Ammon's horn (tissue), 1 donor: ENCODE measurements around the gene TNFSF12.

Experiments used
- DNase-seq: peaks from one replicate; pipeline ENCODE4 v3.0.0-alpha.2; 2016; ENCODE audit warnings: low spot score

Gene TNFSF12

GRCh38 chr17:7544911-7545310 is 3.9 kb upstream of the TNFSF12 start:
- no peak for DNase-seq

- no peak for DNase-seq
These were observed 670 bp downstream of the TNFSF12 start for GRCh38 chr17:7549401-7550055.

- no peak for DNase-seq
These were observed 1.5 kb downstream of the TNFSF12 start for GRCh38 chr17:7550344-7550743.

- no peak for DNase-seq
These were observed 2.5 kb downstream of the TNFSF12 start for GRCh38 chr17:7551396-7551795.

DNA sequence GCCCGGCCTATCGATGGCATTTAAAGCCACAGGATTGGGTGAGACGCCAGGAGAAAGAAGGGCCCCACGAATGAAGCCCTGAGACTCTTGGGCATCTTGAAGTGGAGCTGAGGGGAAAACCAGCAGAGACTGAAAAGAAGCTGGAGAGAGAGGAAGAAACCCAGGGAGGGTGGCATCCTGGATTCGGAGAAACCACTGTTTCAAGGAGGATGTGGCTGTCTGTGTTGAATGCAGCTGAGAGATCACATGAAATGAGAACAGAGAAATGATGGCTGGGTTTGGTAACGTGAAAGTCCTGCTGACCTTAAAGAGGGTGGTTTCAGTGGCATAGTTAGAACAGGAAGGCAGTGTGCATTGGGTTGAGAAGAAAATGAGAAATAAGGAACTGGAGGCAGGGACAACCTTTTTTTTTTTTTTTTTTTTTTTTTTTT is 3.8 kb downstream of the TNFSF12 start:
- DNase-seq = peak; percentile 62

GRCh38 chr17:7553356-7553755 is 4.5 kb downstream of the TNFSF12 start:
- DNase-seq = no peak

DNA sequence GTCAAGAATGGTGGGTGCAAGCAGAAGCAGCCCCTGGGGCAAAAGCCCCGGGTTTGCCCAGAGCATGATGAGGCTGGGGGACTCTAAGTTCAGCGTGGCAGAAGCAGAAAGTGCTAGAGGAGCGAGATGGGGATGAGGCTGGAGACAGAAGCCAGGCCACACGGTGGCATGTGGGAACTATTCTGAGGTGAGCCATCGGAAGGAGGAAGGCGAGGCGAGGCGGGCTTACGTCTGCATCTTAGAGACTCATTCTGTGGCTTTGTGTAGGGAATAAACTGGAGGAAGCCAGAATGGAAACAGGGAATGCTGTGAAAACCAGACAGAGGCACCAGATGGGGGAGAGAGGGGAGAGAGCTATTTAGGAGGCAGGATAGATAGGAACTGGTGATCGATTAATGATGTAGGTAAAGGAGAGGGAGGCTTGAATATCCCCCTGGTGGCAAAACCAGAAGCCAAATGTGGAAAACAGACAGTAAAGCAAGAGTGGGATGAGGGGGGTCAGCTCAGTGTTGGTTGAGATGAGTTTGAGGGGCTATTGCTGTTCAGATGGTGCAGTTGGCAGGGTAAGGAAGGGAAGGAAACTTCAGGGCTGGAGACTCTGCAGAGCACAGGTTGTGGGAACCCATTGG is 6.6 kb downstream of the TNFSF12 start:
- no peak for DNase-seq

DNA sequence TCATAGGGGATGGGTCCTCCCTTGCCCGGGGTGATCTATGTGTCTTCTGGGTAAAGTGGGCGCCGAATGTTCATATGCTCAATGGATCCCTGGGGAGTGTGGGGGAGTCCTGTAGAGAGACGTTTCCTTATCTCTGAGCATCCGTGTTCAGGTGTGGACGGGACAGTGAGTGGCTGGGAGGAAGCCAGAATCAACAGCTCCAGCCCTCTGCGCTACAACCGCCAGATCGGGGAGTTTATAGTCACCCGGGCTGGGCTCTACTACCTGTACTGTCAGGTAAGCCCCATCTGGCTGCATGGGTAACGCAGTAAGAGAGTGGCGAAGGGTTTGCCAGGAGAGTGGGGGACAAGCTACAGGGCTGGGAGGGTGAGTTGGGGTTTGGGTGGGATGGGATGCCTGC is 7.8 kb downstream of the TNFSF12 start:
- DNase-seq = no peak

GRCh38 chr17:7557147-7557764 is 8.4 kb downstream of the TNFSF12 start:
- no peak for DNase-seq

- DNase-seq = peak; percentile 88
These were observed 9.1 kb downstream of the TNFSF12 start for GRCh38 chr17:7557775-7558543.

GRCh38 chr17:7558544-7559319 is 9.9 kb downstream of the TNFSF12 start, which contains the start of gene TNFSF13:
Gene TNFSF13, plus strand, starts transcription at chr17:7558750. Its CDS starts 290 bp downstream, at chr17:7559040.
- DNase-seq = peak; percentile 62

DNA sequence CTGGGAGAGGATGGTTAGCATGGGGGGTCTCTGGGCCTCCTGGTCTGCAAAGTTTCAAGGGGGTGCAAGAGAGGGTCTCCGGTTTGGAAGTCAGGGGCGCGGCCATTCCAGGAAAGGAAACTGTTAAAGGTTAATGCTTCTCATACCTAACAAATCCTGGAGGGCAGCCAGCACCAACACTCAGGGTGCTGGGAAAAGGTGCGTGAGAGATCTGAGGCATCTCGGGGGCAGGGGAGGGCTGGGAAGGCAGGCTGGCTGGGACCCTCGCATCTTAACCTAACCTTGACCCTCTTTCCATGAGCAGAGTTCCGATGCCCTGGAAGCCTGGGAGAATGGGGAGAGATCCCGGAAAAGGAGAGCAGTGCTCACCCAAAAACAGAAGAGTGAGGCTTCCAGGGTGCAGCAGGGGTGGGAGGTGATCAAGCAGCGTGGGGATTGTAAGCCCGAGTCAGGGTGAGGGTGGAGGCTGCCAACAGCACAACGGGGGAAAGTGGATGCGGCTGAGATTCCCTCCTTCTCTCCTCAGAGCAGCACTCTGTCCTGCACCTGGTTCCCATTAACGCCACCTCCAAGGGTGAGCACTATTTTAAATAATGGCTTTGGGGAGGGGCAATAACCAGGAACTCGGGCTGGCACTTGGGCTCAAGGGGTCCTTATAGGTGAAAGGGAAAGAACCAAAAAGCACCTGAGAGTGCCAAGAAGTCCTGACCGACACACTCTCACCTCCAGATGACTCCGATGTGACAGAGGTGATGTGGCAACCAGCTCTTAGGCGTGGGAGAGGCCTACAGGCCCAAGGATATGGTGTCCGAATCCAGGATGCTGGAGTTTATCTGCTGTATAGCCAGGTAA is 10.7 kb downstream of the TNFSF12 start:
- no peak for DNase-seq

GRCh38 chr17:7560172-7561027 is 11.5 kb downstream of the TNFSF12 start:
- no peak for DNase-seq

- DNase-seq = peak; percentile 89
These were observed 12.2 kb downstream of the TNFSF12 start for GRCh38 chr17:7561028-7561575.

DNA sequence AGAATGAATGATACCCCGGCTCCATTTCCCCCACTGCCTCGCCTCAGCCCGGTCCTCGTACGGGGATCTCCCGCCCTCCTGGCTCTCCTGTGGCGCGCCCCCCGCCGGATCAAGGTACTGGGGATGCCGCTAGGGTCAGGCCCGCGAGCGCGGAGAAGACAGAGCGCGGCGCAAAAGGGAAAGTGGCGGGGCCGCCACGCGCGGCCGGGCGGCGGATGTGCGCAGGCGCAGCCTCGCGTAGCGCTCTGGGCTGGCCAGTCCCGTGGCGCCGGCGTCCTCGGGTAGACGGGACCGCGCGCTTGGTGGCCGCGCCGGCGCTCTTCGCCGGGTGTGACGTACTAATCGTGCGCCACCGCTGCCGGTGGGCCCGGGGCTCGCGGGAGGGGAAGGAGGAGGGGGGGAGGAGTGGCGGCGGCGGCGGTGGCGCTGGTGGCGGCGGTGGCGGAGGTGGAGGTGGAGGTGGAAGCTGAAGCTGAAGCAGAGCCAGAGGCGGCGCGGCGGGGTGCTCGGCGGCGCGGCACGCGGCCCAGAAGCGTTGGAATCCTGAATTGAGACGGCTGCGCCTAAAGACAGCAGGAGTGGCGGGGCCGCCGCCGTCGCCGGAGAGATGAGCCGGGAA is 12.8 kb downstream of the TNFSF12 start, which contains the start of gene SENP3:
SENP3 (plus strand) TSS at position 331 of the 619 bp plus-strand sequence. CDS start 1,158 bp downstream, outside the sequence.
- DNase-seq = peak; percentile 88

DNA sequence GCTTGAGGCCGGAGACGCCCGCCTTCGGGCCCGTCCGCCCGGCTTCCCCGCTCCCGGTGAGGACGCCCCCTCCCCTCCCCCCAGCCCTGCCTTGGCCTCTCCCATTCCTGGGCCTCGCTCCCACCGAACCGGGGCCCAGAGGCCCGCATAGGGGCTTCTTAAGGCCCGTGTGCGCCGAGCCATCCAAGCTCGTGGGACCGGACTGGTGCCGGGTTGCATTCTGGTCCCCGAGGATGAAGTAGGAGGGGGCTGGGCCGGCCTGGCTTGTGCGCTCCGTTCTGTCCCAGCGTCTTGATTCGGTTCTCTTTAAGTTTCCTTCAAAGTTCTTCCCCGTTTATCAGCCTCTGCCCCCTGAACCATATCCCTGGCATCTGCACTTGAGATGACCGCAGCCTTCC is 13.3 kb downstream of the TNFSF12 start:
- DNase-seq = no peak

DNA sequence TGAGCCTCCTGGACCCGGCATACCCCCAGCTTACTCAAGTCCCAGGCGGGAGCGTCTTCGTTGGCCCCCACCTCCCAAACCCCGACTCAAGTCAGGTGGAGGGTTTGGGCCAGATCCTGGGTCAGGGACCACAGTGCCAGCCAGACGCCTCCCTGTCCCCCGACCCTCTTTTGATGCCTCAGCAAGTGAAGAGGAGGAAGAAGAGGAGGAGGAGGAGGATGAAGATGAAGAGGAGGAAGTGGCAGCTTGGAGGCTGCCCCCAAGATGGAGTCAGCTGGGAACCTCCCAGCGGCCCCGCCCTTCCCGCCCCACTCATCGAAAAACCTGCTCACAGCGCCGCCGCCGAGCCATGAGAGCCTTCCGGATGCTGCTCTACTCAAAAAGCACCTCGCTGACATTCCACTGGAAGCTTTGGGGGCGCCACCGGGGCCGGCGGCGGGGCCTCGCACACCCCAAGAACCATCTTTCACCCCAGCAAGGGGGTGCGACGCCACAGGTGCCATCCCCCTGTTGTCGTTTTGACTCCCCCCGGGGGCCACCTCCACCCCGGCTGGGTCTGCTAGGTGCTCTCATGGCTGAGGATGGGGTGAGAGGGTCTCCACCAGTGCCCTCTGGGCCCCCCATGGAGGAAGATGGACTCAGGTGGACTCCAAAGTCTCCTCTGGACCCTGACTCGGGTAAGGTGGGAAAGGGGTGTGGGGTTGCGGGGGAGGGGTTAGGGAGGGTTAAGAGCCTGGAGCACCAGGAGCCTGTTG is 14.4 kb downstream of the TNFSF12 start:
- no peak for DNase-seq

GRCh38 chr17:7569571-7569970 is 20.7 kb downstream of the TNFSF12 start:
- no peak for DNase-seq
